Fibroblast of lung (primary cell): ENCODE measurements around the gene ITPKB.

Experiments used
- EZH2 ChIP-seq: IDR thresholded peaks from 2 replicates; pipeline ENCODE4 v1.5.1; 2012; ENCODE audit warnings: low read length, control low read depth, mild to moderate bottlenecking; ENCODE audit errors: missing control alignments
- TF ChIP-seq, protein P1 (sequence below), 2 donors: IDR thresholded peaks in 1 of 2; conservative IDR thresholded peaks in 1 of 2; 1 replicate in 1 of 2; 2 replicates in 1 of 2; pipeline ENCODE4 v1.5.1; 2011 to 2012; ENCODE audit warnings: low read length in 2 of 2, control low read depth in 1 of 2, inconsistent platforms in 1 of 2, low read depth in 1 of 2, mild to moderate bottlenecking in 1 of 2

DNA sequence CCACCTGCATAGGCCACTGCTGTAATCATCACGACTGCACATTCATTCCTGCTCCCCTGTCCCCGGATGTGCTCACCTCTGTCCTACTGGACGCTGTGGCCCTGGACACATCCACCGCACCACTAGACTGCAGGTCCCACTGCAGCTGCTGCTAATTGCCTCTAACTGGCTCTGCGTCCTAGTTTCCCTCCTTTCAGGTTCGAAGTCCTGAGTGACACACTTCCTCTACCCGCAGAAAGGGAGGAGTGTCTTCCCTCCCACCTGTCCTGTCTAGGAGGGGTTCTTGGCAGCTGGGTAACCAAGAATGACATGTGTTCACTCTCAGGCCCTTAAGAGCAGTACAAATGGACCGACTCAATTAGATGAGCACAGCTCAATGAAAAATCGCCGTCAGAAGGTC lies 40.5 kb upstream of the ITPKB start:
- TF ChIP-seq, protein P1, sequence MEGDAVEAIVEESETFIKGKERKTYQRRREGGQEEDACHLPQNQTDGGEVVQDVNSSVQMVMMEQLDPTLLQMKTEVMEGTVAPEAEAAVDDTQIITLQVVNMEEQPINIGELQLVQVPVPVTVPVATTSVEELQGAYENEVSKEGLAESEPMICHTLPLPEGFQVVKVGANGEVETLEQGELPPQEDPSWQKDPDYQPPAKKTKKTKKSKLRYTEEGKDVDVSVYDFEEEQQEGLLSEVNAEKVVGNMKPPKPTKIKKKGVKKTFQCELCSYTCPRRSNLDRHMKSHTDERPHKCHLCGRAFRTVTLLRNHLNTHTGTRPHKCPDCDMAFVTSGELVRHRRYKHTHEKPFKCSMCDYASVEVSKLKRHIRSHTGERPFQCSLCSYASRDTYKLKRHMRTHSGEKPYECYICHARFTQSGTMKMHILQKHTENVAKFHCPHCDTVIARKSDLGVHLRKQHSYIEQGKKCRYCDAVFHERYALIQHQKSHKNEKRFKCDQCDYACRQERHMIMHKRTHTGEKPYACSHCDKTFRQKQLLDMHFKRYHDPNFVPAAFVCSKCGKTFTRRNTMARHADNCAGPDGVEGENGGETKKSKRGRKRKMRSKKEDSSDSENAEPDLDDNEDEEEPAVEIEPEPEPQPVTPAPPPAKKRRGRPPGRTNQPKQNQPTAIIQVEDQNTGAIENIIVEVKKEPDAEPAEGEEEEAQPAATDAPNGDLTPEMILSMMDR (conservative IDR thresholded peaks at IDR 0.05 in 1 of 2, IDR thresholded peaks at IDR 0.05 in 1 of 2; ENCODE audit: low read depth in 1 of 2, low read length in 2 of 2), result no peak
- TF ChIP-seq EZH2, result no peak
